Fibroblast of skin of left biceps (primary cell): Measurements from ENCODE around the gene ASPSCR1.

Experiments
- DNase-seq, 2 experiments: peaks; one replicate each; pipeline ENCODE4 v3.0.0-alpha.2; 2013; ENCODE audit warnings: low read depth in 2 of 2

ASPSCR1 gene

DNA sequence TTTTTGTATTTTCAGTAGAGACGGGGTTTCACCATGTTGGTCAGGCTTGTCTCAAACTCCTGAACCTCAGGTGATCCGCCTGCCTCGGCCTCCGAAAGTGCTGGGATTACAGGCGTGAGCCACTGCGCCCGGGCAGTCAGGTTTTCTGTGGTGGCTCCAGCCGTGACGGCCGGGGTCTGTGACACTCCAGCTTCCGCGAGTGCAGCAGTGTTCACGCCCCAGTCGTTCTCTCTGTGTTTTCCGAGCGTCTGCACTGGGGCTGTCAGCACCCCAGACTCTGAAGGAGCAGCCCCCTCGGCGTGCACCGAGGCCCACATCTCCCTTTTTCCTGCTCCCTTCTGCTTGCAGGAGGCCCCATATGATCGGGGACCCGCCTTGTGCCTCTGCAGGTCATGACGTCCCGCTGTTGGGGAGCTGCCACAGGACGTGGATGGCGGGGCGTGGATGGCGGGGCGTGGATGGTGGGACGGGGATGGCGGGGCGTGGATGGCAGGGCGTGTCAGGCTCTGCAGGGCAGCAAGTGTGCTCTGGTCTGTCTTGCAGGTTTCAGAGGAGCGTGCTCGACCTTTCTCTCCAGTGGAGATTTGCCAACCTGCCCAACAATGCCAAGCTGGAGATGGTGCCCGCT lies 5.7 kb downstream of the ASPSCR1 start:
- DNase-seq: no peak

DNA sequence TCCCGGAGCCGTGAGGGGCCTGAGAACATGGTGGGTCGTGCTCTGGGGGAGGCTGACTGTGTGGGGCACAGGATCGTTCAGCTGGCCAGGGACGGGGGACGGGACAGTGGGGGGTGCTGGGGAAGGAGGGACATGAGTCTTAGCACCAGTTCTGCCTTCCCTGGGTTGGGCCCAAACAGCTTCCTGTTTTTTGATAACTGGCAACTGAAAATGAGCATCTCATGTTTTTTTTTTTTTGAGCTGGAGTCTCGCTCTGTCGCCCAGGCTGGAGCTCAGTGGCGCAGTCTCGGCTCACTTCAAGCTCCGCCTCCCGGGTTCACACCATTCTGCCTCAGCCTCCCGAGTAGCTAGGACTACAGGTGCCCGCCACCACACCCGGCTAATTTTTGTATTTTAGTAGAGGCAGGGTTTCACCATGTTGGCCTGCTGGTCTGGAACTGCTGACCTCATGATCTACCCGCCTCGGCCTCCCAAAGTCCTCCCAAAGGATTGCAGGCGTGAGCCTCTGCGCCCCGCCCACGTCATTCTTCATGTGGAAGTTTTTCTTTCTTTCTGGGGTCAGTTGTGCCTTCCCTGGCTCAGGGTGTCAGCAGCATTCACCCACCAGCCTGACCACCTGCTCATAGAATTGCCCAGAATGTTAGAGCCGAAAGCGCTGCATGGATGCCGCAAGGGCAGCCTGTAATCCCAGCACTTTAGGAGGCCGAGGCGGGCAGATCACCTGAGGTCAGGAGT lies 6.4 kb downstream of the ASPSCR1 start:
- DNase-seq: no peak

DNA sequence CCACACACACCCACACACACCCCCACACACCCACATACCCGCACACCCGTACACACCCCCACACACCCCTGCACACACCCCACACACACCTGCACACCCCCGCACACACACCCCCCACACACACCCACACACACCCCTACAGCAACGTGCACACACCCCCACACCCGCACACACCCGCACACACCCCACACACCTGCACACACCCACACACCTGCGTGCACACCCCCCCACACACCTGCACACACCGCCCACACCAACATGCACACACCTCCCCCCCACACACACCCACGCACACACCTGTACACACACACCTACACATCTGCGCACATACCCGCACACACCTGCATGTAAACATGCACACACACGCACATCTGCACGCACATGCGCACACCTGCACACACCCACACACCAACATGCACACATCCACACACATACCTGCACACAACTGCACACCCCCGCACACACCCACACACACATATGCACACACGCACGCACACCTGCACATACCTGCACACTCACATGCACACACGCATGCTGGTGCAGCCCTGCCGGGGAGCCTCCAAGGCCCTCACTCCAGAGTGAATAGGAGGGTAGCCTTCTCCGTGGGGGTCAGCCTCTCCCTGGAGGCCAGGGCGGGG lies 7.5 kb downstream of the ASPSCR1 start:
- no peak for DNase-seq

DNA sequence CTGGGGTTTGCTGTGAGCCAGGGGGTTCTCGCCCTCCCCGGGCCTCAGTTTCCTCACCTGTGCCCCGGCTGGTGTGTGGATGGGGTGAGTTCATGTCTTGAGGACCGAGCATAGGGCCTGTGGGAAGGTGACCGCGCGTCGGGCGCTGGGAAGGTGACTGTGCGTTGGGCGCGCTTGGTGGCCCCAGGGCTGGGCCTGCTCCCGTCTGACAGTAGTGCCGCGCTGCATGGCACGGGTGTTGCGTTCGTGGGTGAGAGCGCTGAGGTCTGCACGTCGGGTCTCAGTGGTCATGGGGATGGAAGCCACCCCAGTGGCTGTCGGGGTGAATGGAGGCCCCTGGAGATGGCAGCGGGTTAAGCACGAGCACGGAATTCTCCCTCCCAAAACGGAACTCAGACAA lies 9.2 kb downstream of the ASPSCR1 start:
- DNase-seq: no peak

DNA sequence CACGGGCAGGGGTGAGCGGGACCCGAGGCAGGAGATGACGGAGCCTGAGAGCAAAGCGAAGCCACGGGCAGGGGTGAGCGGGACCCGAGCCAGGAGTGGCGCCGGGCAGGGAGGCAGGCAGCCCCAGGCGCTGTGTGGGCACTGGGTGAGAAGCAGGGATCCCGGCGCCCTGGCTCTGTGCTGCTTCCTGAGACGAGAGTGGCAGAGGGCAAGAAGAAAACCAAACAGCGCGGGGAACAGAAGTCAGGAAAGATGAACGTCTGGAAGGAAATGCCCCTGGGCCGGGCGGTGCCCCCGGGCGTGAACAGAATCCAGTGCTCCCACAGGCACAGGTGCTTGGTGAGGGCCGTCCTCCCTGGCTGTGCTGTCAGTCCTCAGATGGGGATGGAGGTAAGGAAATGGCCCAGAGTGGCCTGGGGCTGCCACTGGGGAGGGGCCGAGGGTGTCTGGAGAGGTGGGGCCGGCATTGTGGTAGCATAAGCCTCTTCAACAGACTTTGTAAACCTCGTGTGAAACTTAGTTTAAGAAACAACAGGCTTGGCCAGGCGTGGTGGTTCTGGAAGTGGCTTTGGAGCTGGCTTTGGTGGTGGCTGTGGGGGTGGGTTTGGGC lies 9.8 kb downstream of the ASPSCR1 start:
- no peak for DNase-seq

DNA sequence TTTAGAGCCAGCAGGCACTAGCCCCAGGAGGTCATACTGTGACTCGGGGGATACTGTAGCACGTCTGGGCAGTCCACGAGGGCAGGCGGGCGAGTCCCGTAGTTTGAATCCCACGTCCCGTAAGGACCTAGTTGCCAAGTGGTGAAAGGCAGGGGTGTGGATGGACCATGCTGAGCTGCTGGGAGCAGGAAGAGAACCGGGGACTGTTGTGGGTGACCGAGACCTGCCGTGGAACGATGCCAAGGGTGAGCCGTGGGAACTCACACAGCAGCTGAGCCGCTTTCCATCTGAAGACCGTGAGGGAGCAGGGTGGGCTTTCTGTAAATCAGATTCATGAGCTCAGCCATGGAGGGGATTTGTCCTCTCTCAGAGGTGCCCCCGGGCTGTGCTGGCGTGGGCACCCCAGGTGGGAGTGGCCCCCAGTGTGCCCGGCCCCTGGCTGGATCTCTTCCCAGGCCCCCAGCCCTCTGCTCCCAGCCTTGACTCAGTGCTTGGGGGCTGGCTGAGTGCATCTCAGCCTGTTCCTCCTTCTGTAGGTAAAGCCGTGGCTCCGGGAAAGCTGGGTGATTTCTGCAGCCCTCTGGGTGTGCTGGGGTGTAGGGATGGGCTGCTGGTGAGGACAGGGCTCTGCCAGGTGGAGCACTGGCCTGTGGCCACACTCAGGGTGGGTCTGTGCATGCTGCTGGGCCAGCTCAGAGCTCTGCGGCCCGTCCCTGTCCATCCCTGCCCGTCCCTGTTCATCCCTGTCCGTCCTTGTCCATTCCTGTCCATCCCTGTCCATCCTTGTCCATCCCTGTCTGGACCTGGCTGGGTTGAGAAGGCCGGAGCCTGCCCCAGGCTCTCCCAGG lies 13.6 kb downstream of the ASPSCR1 start:
- DNase-seq: no peak

DNA sequence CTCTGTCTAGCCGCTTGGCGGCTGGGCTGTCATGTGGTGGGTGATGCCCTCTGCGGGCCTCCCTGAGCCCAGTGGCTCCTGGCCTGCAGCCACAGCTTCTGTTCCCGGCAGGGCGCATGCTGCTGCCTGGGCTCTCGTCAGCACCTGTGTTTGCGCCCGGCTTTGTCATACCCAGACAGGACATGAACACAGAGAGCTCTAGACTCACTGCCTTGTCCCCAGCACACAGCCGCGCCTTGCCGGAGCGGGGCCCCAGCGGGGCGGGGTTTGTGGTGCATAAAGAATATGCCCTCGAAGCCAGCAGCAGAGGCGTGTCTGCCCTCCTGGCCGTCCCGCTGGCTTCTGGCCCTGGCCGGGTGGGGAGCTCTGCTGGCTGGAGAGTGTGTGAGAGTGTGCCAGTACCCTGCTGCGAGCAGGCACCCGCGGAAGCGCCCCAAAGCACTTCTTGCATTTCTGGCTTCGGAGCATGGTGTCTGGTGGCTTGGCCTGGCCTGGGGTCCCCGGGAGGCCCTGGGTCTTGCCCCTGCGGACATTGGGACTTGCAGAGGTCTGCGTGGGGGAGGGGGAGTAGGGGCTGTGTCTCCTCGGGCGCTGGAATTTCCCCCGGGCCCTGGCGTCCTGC lies 14.4 kb downstream of the ASPSCR1 start:
- DNase-seq: no peak

DNA sequence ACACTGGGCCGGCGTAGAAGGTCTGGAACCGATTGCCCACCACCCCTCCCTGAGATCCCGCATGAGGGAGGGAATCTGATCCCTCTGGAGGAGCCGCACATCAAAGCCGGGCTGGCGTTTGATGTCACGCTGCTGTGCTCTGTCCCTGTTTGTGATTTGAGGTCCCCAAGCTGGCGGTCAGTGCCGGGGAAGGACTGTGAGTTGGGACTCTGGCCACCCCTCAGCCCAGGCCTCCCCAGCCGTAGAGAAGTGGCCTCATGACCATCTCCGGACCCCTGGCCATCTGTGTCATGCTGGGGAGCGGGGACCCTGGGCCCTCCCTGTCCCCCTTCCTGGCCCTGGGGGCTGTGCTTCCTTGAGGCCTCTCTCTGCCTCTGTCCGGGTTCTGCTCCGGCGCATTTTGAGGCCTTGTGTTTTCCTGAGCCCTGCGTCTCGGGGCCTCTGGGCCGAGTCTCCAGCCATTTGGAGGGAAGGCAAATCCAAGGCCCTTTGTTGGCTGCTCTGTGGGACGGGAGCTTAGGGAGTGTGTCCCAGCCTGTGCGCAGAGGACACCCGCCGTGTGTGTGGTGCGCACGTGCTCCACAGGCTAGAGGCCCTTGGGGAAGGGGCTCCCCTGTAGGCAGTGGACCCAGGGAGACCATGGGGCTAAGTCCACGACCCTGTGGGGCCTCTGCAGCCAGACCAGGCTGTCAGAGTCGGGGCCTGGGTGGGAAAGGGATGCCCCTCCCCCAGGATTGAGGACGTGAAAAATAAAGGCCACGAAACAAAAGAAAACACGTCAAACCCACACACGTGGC lies 15.1 kb downstream of the ASPSCR1 start:
- no peak for DNase-seq

DNA sequence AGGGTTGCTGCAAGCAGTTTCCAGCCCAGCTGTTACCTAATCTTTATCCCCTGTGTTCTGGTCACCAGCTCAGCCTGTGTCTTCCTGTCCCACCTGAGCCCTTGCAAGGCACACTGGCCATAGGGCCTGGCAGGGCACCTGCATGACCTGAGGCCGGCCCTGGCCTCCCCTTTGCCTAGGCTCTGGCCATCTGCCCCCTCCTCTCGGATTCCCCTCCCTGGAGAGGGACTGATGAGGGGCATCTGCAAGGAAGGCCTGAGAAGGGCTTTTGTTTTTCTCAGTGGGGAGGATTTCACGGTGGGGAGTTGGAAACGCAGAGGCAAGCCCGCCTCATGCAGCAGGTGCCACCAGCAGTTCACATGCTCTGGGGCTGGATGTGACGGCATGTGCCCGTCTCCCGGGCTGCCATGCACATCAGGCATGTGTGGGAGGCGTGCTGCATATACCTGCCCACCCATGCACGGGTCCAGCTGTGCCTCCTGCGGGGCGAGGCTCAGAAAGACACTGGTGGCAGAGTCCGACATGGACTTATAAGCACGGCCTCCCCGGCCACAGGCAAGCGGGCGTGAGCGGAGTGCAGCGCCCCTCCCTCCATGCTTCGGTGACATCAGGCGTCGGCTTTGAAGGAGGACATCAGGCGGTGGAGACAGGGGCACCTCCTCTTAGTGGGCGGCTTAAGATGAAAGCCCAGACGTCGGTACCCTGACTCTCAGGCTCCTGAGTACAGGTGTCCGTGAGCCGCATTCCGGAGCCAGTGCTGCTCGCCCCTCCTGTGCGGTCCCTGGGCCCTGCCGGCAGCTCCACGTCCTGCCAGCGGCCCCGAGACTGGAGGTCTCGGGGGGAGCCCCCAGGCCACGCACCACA lies 16.5 kb downstream of the ASPSCR1 start:
- DNase-seq: no peak

DNA sequence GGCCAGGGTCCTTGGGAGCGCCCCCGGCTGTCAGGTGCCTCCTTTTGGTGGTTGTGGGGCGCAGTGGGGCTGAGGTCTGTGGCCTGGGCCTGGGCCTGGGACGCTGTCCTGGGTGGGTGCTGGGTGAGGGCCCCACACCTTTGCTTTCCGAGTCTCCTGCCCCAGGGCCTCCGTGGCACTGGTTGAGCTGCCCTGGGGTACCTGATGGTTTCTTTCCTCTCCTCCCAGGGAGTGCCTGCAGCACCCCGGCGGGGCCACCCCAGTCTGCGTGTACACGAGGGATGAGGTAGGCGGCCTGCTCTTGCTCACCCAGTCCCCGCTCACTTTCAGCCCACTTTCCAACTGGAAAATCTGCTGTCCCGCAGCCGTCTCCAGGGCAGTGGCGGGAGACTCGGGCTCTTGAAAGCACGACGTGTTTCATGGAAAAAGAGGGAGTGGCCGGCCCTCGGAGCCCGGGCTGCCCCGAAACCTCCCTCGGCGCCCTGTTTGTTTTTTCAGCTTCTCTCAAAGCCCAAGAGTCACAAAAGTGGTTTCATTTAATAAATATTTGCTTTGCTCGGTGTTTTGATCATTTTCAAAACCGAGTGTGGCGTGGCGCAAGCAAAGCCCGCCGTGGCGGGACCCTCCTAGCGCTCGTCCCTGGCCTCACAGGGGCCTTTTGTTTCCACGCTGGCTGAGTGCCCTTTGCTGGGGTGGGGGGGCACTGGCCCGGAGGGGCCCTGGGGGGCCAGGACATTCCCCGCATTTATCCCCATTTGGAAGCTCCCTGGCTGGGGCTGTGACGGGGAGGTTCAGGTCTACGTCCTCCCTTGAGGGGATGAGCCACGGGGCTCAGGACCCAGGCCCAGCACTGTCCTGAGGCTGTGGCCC lies 17.4 kb downstream of the ASPSCR1 start:
- no peak for DNase-seq

DNA sequence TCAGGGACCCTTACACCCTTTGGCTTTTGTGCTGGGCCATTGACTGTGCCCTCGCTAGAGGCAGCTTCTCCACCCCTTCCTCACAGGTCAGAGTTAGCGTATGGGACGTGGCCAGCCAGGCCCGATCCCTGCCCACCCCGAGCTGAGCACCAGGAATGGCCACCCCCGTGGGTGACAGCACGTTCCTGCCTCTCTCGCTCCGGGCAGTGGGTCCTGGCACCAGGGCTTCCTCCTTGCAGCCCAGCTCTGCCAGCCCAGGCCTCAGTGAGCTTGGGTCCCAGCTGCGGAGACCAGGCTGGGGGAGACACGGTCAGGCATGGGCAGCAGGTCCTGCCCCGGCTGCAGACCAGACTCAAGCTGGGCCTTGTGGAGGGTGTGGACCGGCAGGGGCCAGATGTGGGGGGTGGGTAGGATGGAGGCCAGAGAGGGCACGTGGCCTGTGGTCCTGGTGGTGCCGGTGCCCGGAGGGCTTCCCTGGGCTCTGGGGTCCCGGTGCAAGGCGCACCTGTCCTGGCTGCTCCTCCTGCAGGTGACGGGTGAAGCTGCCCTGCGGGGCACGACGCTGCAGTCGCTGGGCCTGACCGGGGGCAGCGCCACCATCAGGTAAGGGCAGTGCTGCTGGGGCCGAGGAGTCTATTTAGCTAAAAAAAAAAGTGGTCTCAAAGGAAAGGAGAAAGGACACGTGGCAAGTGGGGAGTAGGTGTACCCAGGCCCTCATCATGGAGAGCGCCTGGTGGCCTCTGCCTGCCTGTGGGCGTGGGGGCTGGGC lies 18.2 kb downstream of the ASPSCR1 start:
- no peak for DNase-seq

DNA sequence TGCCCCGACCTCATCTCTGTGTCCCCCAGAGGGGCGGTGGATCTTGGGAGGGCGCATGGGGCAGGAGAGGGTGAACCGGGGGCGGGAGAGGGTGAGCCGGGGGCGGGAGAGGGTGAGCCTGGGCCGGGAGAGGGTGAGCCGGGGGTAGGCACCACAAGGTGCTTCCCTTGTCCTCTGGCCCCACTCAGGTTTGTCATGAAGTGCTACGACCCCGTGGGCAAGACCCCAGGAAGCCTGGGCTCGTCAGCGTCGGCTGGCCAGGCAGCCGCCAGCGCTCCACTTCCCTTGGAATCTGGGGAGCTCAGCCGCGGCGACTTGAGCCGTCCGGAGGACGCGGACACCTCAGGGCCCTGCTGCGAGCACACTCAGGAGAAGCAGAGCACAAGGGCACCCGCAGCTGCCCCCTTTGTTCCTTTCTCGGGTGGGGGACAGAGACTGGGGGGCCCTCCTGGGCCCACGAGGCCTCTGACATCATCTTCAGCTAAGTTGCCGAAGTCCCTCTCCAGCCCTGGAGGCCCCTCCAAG lies 18.9 kb downstream of the ASPSCR1 start:
- DNase-seq: no peak

DNA sequence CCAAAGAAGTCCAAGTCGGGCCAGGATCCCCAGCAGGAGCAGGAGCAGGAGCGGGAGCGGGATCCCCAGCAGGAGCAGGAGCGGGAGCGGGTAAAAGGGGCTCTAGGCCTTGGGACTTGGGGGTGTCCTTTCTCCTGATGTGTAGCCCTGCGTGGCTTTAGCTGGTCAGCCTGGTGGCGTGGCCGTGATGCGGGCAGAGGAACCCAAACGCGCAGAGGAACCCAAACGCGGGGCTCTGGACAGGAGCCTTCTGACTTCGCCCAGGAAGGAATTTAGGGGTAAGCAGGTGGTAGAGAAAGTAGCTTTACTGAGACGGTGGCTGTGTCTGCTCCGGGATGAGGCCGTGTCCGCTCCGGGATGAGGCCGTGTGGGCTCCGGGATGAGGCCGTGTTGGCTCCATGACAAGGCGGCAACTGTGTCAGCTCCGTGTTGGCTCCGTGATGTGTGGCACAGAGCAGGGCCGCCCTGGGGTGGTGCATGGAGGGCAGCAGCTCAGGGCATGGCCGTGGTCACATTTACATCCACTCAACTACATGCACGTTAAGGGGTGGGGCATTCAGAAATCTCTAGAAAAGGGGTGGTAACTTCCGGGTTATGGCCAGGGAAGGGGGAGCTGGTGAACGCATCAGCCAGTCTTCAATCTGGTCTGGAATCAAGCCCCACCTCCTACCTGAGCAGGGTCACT lies 19.5 kb downstream of the ASPSCR1 start:
- no peak for DNase-seq

DNA sequence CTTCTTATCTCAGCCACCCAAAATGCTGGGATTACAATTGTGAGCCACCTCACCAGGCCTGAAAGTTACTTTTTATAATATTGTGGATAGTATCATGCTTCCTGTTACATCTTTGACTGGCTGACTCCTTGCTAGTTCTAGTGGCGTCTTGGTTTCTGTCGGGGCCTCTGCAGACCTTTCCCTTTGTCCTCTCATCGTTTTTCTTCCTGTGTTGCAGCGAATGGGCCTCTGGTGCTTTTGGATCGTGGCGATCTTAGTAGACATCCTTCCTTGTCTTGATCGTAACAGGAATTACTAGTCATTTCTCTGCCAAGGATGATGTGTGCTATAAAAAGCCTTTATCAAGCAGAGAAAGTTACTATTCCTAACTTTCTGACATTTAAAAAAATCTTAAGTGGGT lies 20.8 kb downstream of the ASPSCR1 start:
- DNase-seq: no peak

DNA sequence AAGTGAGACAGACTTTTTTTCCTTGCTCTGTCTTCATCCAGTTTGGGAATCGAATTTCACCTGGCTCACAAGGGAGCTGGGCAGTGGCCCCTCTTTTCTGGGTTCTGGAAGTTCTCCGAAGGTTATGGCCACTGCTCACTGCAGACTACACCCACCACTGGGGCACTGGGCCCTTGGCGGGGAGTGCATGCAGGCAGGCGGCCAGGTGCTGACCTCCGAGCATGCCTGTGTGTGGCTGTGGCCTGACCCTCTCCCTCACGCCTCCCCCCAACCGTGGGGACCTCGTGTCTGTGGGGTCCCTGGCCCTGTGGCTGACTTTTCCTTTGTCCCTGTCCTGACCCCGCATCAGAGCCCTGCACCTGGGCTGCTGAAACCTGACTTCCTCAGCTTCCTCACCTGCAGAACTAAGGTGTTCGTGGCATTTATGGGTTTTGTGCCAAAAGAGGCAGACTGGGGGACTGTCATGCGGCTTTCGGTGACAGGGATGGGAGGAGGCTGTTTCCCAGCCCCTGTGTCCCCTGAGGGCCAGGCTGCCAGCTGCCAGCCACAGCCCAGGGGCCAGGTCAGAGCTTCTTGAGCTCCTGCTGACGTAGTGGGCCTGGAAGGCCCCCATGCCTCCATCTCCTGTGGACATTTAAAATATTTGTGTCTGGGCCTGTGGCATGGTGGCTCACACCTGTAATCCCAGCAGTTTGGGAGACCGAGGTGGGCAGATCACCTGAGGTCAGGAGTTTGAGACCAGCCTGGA lies 21.4 kb downstream of the ASPSCR1 start:
- DNase-seq: no peak

DNA sequence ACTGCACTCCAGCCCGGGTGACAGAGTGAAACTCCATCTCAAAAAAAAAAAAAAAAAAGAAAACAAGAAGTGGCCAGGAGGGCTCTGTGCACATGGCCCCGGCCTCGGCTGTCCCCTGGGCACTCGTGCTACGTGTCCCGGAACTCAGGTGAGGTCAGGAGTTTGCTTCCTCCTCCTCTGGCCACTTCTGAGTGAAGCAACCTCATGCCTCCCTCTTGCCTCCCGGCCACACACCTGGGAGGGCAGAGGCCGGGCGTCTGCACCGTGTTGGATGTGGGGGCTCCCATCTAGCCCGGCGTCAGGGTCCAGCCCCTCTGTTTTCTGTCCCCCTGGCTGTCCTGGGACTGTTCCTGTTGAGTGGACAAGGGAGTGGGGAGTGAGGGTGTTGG lies 22.2 kb downstream of the ASPSCR1 start:
- DNase-seq: no peak
